ENCODE results near the gene CCNK.
A peak's percentile ranks its signal among the peaks of the same experiment; 100 is the strongest.

The CCNK gene

GRCh38 chr14:99527026-99527425 is 45.8 kb downstream of the CCNK start:
- no peak overlapping the region for H3K4me3 ChIP-seq (replicated peaks; ENCODE audit: low read depth, low read length)
- TF ChIP-seq CTCF (IDR thresholded peaks at IDR 0.05; ENCODE audit: low read length, missing control alignments): no peak
- no peak for DNase-seq (ENCODE audit: low read depth)

GRCh38 chr14:99527427-99528076 is 46.3 kb downstream of the CCNK start:
- TF ChIP-seq CTCF (IDR thresholded peaks at IDR 0.05; ENCODE audit: low read length, missing control alignments): no peak
- DNase-seq (ENCODE audit: low read depth): no peak
- H3K4me3 ChIP-seq (replicated peaks; ENCODE audit: low read depth, low read length): no peak overlapping the region

- peak; percentile 24 for DNase-seq (ENCODE audit: low read depth)
- no peak for TF ChIP-seq CTCF (IDR thresholded peaks at IDR 0.05; ENCODE audit: low read length, missing control alignments)
- H3K4me3 ChIP-seq (replicated peaks; ENCODE audit: low read depth, low read length): no peak overlapping the region
Observed at GRCh38 chr14:99529899-99530298, 48.7 kb downstream of the CCNK start.

GRCh38 chr14:99530407-99531155 is 49.4 kb downstream of the CCNK start:
- no peak for TF ChIP-seq CTCF (IDR thresholded peaks at IDR 0.05; ENCODE audit: low read length, missing control alignments)
- no peak overlapping the region for H3K4me3 ChIP-seq (replicated peaks; ENCODE audit: low read depth, low read length)
- no peak for DNase-seq (ENCODE audit: low read depth)

GRCh38 chr14:99531251-99532096 is 50.3 kb downstream of the CCNK start:
- no peak overlapping the region for H3K4me3 ChIP-seq (replicated peaks; ENCODE audit: low read depth, low read length)
- DNase-seq (ENCODE audit: low read depth): peak; percentile 74

GRCh38 chr14:99532310-99532709 is 51.1 kb downstream of the CCNK start:
- no peak for DNase-seq (ENCODE audit: low read depth)
- TF ChIP-seq CTCF (IDR thresholded peaks at IDR 0.05; ENCODE audit: low read length, missing control alignments): no peak
- H3K4me3 ChIP-seq (replicated peaks; ENCODE audit: low read depth, low read length): no peak overlapping the region

More at GRCh38 chr14:99531251-99532096, 50.3 kb downstream of the CCNK start:
- TF ChIP-seq CTCF (IDR thresholded peaks at IDR 0.05; ENCODE audit: low read length, missing control alignments): no peak
